Activated gamma-delta T cell (primary cell): Measurements from ENCODE around the gene MAST4.

Source experiments
- DNase-seq: peaks from one replicate; lab custom pipeline; 2025; lab: John Stamatoyannopoulos, UW

MAST4 gene

DNA sequence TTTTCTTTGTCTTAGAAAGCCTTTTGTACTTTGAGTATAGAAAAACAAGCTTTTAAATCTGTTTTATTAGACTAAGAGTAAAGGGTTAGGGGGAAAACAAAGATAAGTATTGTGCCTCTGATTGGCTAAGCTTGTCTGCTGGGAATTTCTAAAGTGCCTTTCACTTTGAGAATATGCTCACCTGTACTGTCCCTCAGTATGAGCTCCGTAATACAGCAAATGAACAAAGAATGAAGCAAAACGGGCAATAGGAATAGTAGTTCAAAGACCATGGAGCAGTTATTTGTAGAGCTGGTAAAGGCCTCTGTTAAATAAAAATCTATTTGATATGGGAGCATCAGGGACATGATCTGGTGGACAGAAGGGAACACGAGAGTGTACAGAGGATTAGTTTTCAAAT is 277.8 kb downstream of the MAST4 start:
- no peak for DNase-seq

DNA sequence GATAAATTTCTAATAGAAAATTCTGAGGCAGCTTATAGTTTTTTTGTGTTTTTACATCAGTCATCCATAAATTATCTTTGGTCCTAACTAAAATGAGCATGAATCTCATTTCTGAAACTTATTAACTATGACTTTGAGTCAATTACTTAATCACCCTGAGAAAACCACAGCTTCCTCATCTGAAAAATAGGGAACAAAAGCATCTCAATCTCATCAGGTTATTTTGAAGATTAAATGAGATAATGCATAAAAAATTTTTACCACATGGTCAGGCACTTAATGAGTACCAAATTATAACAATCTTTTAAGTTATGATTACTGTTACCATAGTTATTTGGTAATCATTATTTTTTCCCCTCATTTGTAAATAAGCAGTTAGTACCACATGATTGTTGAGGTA is 279.1 kb downstream of the MAST4 start:
- no peak for DNase-seq

GRCh38 chr5:66876266-66876807 is 280.1 kb downstream of the MAST4 start:
- no peak for DNase-seq

GRCh38 chr5:66877843-66878242 is 281.6 kb downstream of the MAST4 start:
- DNase-seq, result no peak

DNA sequence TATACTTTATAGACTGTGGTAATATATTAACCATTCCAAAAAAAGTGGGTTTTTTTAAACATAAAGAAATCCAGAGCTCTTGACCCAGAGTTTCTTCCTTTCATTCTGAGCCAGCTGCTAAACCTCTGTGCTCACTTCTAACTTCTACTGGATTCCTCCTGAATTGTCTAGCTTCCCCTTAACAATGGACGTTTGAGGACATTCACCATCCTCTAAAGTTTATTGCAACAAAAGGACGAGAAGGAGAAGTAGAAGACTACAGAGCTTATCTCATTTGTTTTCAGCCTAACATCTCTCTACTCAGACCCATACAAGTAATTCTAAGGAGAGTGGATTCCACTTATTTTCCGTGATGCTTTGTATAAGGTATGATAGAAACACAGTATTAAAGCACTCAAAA is 284.2 kb downstream of the MAST4 start:
- no peak for DNase-seq

DNA sequence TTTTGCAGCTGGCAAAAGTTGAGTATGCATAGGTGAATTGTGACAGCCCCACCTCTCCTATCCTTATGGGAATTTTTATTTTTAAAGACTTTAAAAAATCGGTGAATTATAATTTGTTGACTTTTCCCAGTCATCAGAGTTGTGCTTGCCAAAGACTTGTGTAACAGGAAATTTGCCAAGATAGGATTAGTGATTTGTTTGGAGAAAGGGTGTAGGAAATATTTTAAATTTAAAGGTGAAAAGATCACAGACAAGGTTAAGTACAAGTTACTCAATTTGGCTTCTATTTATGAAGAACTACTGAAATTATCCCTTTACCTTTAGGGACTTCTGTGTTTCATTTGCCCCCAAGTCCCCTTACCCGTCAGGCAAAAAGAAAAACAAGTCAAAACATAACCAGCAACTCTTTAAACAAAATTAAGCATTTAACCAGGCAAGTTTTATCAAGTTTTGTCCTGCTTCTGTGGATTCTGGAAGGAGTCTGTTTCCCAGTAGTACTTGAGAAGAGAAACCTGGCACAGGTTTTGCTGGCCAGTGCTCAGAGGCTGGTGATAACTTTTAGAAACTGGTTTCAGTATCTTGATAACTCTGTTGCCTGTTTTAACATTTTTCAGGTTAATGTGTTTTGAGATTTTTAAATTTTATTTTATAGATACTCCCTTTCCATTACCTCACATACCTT is 285.4 kb downstream of the MAST4 start:
- DNase-seq, result no peak

- no peak for DNase-seq
These were observed 286.5 kb downstream of the MAST4 start for GRCh38 chr5:66882606-66883227.

GRCh38 chr5:66884564-66885243 is 288.5 kb downstream of the MAST4 start:
- no peak for DNase-seq

- no peak for DNase-seq
These were observed 290.7 kb downstream of the MAST4 start for GRCh38 chr5:66886941-66887340.

- no peak for DNase-seq
These were observed 292.4 kb downstream of the MAST4 start for GRCh38 chr5:66888613-66889012.

GRCh38 chr5:66889056-66889455 is 292.9 kb downstream of the MAST4 start:
- DNase-seq, result no peak

- no peak for DNase-seq
These were observed 293.3 kb downstream of the MAST4 start for GRCh38 chr5:66889524-66889923.

- DNase-seq, result no peak
These were observed 295.2 kb downstream of the MAST4 start for GRCh38 chr5:66891184-66891925.

DNA sequence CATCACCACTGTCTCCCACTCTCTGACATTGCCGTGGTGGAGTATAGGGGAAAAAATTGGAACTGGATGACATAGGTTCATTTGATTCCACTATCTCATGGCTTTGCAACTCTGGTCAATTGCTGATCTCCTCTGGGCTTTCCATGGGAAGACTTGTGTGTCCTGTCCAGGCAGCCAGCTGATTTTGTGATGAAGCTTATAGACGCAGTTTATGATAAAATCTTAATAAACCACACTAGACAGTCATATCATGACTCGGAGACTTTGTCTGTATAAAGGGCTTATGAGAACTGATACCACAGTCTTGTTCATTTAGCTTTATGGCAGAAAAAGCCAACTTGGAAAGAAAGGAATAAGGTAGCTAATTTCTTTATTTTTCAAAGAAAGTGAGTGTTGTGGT is 296.5 kb downstream of the MAST4 start:
- DNase-seq, result no peak

- DNase-seq, result no peak
These were observed 298.5 kb downstream of the MAST4 start for GRCh38 chr5:66894480-66895240.

DNA sequence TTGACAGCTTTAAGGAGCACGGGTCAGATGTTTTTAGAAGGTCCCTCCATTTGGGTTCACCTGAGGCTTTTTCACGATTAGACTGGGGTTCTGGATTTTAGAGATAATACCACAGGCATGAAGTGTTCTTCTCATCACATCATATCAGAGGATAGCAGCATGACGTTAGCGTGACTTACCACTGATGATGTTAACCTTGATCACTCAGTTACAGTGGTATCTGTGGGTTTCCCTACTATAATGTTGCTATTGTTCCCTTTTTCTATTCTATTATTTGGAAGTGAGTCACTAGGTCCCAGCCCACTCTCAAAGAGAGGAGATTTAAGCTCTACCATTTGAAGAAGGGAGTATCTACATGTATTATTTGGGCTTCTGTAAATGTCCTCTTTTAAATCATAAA is 300.0 kb downstream of the MAST4 start:
- DNase-seq, result no peak

- no peak for DNase-seq
These were observed 301.2 kb downstream of the MAST4 start for GRCh38 chr5:66897356-66897755.

GRCh38 chr5:66898241-66898995 is 302.2 kb downstream of the MAST4 start:
- no peak for DNase-seq

DNA sequence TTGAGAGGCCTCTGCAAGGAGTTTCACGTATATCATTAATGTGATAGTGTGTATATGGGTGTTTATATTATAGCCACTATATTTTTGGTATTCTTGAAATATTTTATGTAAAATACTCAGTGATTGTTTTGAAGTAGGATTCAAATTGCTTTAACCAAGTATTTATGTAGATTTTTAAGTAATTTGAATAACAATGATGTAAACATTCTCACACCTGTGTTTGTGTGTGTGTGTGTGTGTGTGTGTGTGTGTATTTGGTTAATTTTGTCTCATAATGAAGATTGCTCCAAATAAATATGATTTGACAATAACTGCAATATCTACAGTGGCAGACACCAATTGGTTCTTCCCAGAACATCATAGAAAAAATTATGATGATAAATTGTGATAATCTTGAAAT is 307.0 kb downstream of the MAST4 start:
- no peak for DNase-seq

DNA sequence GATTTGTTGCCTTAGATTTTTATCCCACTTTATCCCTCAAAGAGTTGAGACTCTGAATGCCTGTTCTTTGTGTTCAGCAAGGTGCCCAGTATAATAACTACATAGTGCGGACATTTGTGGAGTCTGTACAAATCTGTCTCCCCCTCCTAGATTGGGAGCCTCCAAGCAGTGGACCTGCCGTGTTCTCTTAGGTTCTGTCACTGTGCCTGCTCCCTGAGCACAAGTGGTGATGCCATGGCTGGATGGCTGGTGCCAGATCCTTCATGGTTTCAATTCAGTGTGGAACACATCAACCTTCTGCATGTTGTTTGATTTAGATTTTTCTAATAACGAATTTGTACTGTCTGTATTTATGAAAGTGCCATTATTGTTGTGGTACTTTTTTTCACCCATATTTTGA is 307.5 kb downstream of the MAST4 start:
- DNase-seq, result no peak

DNA sequence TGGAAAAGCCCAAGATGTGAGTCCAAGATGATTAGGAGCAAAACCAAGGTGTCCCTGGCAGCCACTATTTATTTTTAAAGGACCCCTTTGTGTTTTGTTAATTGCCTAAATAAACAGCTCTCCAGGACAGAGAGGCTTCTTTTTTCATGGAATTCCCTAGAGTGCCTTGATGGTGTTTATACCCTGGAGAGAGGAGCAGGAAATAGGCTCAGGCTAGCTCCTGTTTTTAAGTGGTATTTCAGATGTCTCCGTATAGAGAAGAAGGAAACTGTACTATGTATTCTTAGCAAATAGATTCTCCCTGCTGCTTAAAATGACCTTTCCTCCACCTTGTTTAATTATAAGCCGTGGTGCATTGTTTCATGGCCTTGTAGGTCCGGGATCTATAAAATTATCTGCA is 308.0 kb downstream of the MAST4 start:
- DNase-seq, result no peak
